ENCODE measurements around the gene ARL5C. TPM values are rescaled to one million over a fixed set of nuclear protein-coding genes. Genes with fewer than 3 reads are reported as not detected.

ARL5C gene
- total RNA-seq, 1 experiment from 2014 or later = not detected

DNA sequence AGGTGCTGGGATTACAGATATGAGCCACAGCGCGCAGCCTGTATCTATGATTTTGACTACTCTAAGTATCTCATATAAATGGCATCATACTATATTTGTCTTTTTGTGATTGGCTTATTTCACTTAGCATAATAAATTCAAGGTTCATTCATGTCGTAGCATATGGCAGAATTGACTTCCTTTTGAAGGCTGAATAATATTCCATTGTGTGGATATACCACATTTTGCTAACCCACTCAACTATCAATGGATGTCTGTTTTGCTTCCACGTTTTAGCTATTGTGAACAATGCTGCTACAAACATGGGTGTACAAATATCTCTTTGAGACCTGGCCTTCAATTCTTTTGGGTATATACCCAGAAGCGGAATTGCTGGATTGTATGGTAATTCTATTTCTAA lies 24.7 kb downstream of the ARL5C start:
- Histone ChIP-seq H4K5ac (ENCODE audit: insufficient read length, low read depth, low read length) (no peak overlapping the region), H3K4me1 (ENCODE audit: insufficient read depth, low read length) (no peaks in the 10 kb centered on the region), H2BK5ac (ENCODE audit: insufficient read length, low read length) (no peak overlapping the region), H2AK5ac (ENCODE audit: insufficient read length, low read length) (no peak overlapping the region), H2BK20ac (ENCODE audit: low read depth, low read length, poor library complexity, severe bottlenecking) (no peak overlapping the region), H3K9me3 (ENCODE audit: control insufficient read depth, low read depth, low read length) (no peaks in the 10 kb centered on the region), H2BK15ac (ENCODE audit: low read depth, low read length) (no peak overlapping the region), H3K79me1 (ENCODE audit: insufficient read depth, low read depth, low read length, poor library complexity, severe bottlenecking) (no peaks in the 10 kb centered on the region), H4K20me1 (ENCODE audit: control insufficient read depth, insufficient read depth, insufficient read length) (no peaks in the 10 kb centered on the region), H3K27ac (ENCODE audit: insufficient read length, low read depth, low read length) (no peak overlapping the region), H3K18ac (ENCODE audit: insufficient read length, low read depth, low read length) (no peak overlapping the region), H3K9ac (ENCODE audit: extremely low read depth, insufficient read length, low read length) (no peak overlapping the region), H2AFZ (ENCODE audit: low read length) (no peak overlapping the region), H3K56ac (ENCODE audit: insufficient read length, low read depth, low read length) (no peak overlapping the region), H3K27me3 (ENCODE audit: insufficient read depth, low read length) (no peaks in the 10 kb centered on the region), H2BK12ac (ENCODE audit: insufficient read length, low read depth, low read length) (no peak overlapping the region), H4K91ac (ENCODE audit: insufficient read length, low read depth, low read length) (no peak overlapping the region), H3T11ph (ENCODE audit: low read length) (no peak overlapping the region), H4K8ac (replicated peaks; ENCODE audit: insufficient read length, low read depth, low read length) (no peak overlapping the region), H3K23me2 (ENCODE audit: insufficient read length, low read depth, low read length, poor library complexity, severe bottlenecking) (no peaks in the 10 kb centered on the region), H3K14ac (ENCODE audit: insufficient read depth, low read length) (no peak overlapping the region), H3K4ac (ENCODE audit: low read depth, low read length) (no peak overlapping the region), H3K4me2 (ENCODE audit: insufficient read depth, insufficient read length, low read length) (no peak overlapping the region), H2BK120ac (ENCODE audit: low read depth, low read length, poor library complexity, severe bottlenecking) (no peak overlapping the region), H3K23ac (ENCODE audit: insufficient read length, low read depth, low read length) (no peak overlapping the region), H3K79me2 (ENCODE audit: insufficient read depth, low read length) (no peaks in the 10 kb centered on the region)
- H3K36me3 Mint-ChIP-seq (ENCODE audit: insufficient read depth in 1 of 3, low read depth in 3 of 3) = no peaks in the 10 kb centered on the region
- H3K27me3 Mint-ChIP-seq (ENCODE audit: low read depth) = peaks cover 5% of the 10 kb centered on the region
- no peak for DNase-seq
- no peaks in the 10 kb centered on the region; a peak in 2 of 5 replicates for H3K9me3 Mint-ChIP-seq
- no peak overlapping the region for H3K4me3 Mint-ChIP-seq
- WGBS (ENCODE audit: extremely low coverage, insufficient read length, low lambda C conversion rate) = no CpG with 5 or more reads among the region's 5 CpGs
- no peaks in the 10 kb centered on the region for H3K4me1 Mint-ChIP-seq
- H3K27ac Mint-ChIP-seq = no peak overlapping the region
- TF ChIP-seq CTCF (conservative IDR thresholded peaks at IDR 0.05) = no peak
